A673 (cell line): ENCODE results near the gene PLEKHH2.

Experiments used
- CTCF ChIP-seq: fragments of 300-800, 200-600 bp; sonication (generic); conservative IDR thresholded peaks from 2 replicates; pipeline ENCODE4 v1.5.1; 2017; ENCODE audit warnings: low read depth, mild to moderate bottlenecking, antibody characterized with exemption, low read length, moderate library complexity, mixed read lengths
- EZH2 ChIP-seq: fragments of 200-600 bp; sonication (generic); IDR thresholded peaks from 2 replicates; pipeline ENCODE4 v1.6.1; 2017; ENCODE audit warnings: borderline replicate concordance, low read depth, mild to moderate bottlenecking, mixed read lengths, antibody characterized with exemption, low read length; ENCODE audit not compliant: poor library complexity, severe bottlenecking

DNA sequence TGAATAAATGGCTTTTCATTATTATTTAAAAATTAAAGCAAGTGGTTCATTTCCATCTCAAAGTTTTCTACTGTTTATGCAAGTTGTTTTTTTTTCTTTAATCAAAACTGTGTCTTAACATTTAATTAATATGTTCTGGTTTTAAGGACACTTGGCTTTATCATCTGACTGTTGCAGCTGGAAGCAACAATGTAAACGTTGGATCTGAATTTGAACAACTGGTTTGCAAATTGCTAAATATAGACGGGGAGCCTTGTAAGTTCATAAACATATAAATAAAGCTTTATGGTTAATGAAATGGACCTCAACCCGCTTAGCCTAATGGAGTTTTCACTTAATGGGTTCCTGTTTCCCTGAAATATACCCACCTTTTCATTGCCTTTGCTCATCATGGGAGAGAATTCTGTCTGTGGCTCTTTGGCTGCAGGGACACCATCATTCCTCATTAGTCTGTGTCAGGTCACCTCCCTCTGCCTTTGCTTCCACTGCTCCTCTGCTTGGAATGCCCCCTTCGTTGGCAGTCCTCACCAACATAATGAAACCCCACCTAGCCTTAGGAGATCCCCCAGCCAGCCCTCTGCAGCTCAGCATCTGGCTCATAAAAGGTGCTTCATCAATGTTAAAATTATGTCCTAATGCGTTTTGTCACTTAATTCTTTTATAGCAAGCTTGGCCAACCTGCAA is 92.6 kb downstream of the PLEKHH2 start:
- no peak for TF ChIP-seq CTCF
- no peak for TF ChIP-seq EZH2
